GM12878 (cell line): ENCODE data around the gene SP3.

Experiments
- ASH2L ChIP-seq: fragments of 300-600, 200-600 bp; sonication (generic); IDR thresholded peaks from 2 replicates; pipeline ENCODE4 v1.6.1; 2017; ENCODE audit warnings: low read depth, mild to moderate bottlenecking, borderline replicate concordance
- BACH1 ChIP-seq: fragments of 450-650 bp; IDR thresholded peaks from 2 replicates; pipeline ENCODE4 v1.6.1; 2017; ENCODE audit warnings: mild to moderate bottlenecking, borderline replicate concordance
- BHLHE40 ChIP-seq, 2 experiments: fragments of 450-650 bp in 1 of 2; IDR thresholded peaks; 2 replicates each; pipeline ENCODE4 v1.6.1; 2011 to 2017; ENCODE audit warnings: low read depth in 2 of 2, borderline replicate concordance in 1 of 2, improper control_type of control experiment in 1 of 2, low read length in 1 of 2, mild to moderate bottlenecking in 1 of 2
- CEBPB ChIP-seq, 2 experiments: fragments of 150-350 bp in 1 of 2; IDR thresholded peaks; 2 replicates each; pipeline ENCODE4 v1.6.1; 2012 to 2014; ENCODE audit warnings: low read depth in 2 of 2, low read length in 2 of 2, borderline replicate concordance in 1 of 2, inconsistent platforms in 1 of 2
- CTCF ChIP-seq, 3 experiments: IDR thresholded peaks in 2 of 3; conservative IDR thresholded peaks in 1 of 3; 2 replicates each; pipeline ENCODE4 v1.5.1; 2011; ENCODE audit warnings: low read depth in 3 of 3, low read length in 3 of 3, mild to moderate bottlenecking in 3 of 3, control low read depth in 2 of 3, moderate library complexity in 2 of 3, inconsistent platforms in 1 of 3, mixed read lengths in 1 of 3; ENCODE audit not compliant: control insufficient read depth in 2 of 3, insufficient read depth in 1 of 3; ENCODE audit errors: extremely low read depth in 1 of 3
- EZH2 ChIP-seq: IDR thresholded peaks from 2 replicates; pipeline ENCODE4 v1.6.1; 2012; ENCODE audit warnings: low read depth, mild to moderate bottlenecking, control low read depth, inconsistent platforms, low read length, borderline replicate concordance; ENCODE audit not compliant: control insufficient read depth
- FOS ChIP-seq: IDR thresholded peaks from 3 replicates; pipeline ENCODE4 v1.6.1; 2011; ENCODE audit warnings: borderline replicate concordance; ENCODE audit not compliant: insufficient read length; ENCODE audit errors: extremely low read depth
- FOXM1 ChIP-seq: IDR thresholded peaks from 2 replicates; pipeline ENCODE4 v1.6.1; 2012; ENCODE audit warnings: low read depth, mild to moderate bottlenecking, inconsistent platforms, low read length, moderate library complexity
- MTA3 ChIP-seq: IDR thresholded peaks from 2 replicates; pipeline ENCODE4 v1.6.1; 2012; ENCODE audit warnings: low read length, inconsistent platforms, borderline replicate concordance
- MXI1 ChIP-seq: fragments of 150-350 bp; IDR thresholded peaks from 2 replicates; pipeline ENCODE4 v1.6.1; 2011; ENCODE audit warnings: low read depth, mild to moderate bottlenecking, inconsistent platforms, low read length, improper control_type of control experiment
- PAX5 ChIP-seq: IDR thresholded peaks from 2 replicates; pipeline ENCODE4 v1.6.1; 2011; ENCODE audit warnings: low read depth, low read length, borderline replicate concordance
- ZNF384 ChIP-seq: IDR thresholded peaks from 2 replicates; pipeline ENCODE4 v1.6.1; 2012; ENCODE audit warnings: low read depth, mild to moderate bottlenecking, low read length, improper control_type of control experiment, borderline replicate concordance

GRCh38 chr2:174011173-174011572 is 46.0 kb upstream of the SP3 start:
- TF ChIP-seq FOXM1 (no peak), CTCF (IDR thresholded peaks at IDR 0.05 in 2 of 3, conservative IDR thresholded peaks at IDR 0.05 in 1 of 3; ENCODE audit: control insufficient read depth in 2 of 3, extremely low read depth in 1 of 3, insufficient read depth in 1 of 3, low read depth in 3 of 3, low read length in 3 of 3) (no peak), CEBPB (IDR thresholded peaks at IDR 0.05; ENCODE audit: borderline replicate concordance in 1 of 2, low read depth in 2 of 2, low read length in 2 of 2) (no peak), BHLHE40 (IDR thresholded peaks at IDR 0.05; ENCODE audit: borderline replicate concordance in 1 of 2, low read depth in 2 of 2, low read length in 1 of 2) (no peak), PAX5 (no peak), FOS (no peak), BACH1 (no peak), EZH2 (no peak), MXI1 (no peak), ASH2L (no peak), ZNF384 (no peak), MTA3 (no peak)
